Retinal pigment epithelial cell (primary cell): ENCODE results near the gene ERCC4.
A peak's percentile ranks its signal among the peaks of the same experiment; 100 is the strongest.

ENCODE experiments used
- DNase-seq: peaks from one replicate; pipeline ENCODE4 v3.0.0-alpha.2; 2010; ENCODE audit warnings: low read depth
- H3K4me3 ChIP-seq: 2 replicates; pipeline ENCODE4 v1.5.1; 2011; ENCODE audit warnings: mild to moderate bottlenecking, low read length, control low read depth, moderate library complexity
- CTCF ChIP-seq: conservative IDR thresholded peaks from 2 replicates; pipeline ENCODE4 v1.5.1; 2011; ENCODE audit warnings: low read depth, low read length, control low read depth, inconsistent platforms

The ERCC4 gene

GRCh38 chr16:13911306-13911705 lies 8.6 kb upstream of the ERCC4 start:
- TF ChIP-seq CTCF, result no peak
- no peak for DNase-seq
- no peak overlapping the region for H3K4me3 ChIP-seq

- no peak overlapping the region for H3K4me3 ChIP-seq
- TF ChIP-seq CTCF, result no peak
- DNase-seq, result no peak
These were observed 8.1 kb upstream of the ERCC4 start for GRCh38 chr16:13911871-13912270.

- no peak for DNase-seq
- no peak for TF ChIP-seq CTCF
- H3K4me3 ChIP-seq, result no peak overlapping the region
These were observed 7.1 kb upstream of the ERCC4 start for GRCh38 chr16:13912891-13913290.

GRCh38 chr16:13913374-13914292 lies 6.3 kb upstream of the ERCC4 start:
- no peak for DNase-seq
- H3K4me3 ChIP-seq, result no peak overlapping the region
- TF ChIP-seq CTCF, result no peak

GRCh38 chr16:13915033-13915635 lies 4.8 kb upstream of the ERCC4 start:
- DNase-seq, result no peak
- no peak overlapping the region for H3K4me3 ChIP-seq
- no peak for TF ChIP-seq CTCF

GRCh38 chr16:13919330-13919682 lies 648 bp upstream of the ERCC4 start:
- TF ChIP-seq CTCF, result peak; percentile 48
- DNase-seq, result peak; percentile 12
- H3K4me3 ChIP-seq, result peak overlapping the region; percentile 30

GRCh38 chr16:13920510-13920818 lies 510 bp downstream of the ERCC4 start:
- no peak for DNase-seq
- peak overlapping the region; percentile 94 for H3K4me3 ChIP-seq
- no peak for TF ChIP-seq CTCF
